Femur (tissue), 1 donor: Measurements from ENCODE around the gene KLHL30.

Experiments used
- DNase-seq: peaks from one replicate; pipeline ENCODE4 v3.0.0-alpha.2; 2017

The KLHL30 gene

GRCh38 chr2:238119756-238120462, 18.6 kb upstream of the KLHL30 start:
- DNase-seq, result no peak

GRCh38 chr2:238120463-238121298, 17.8 kb upstream of the KLHL30 start:
- DNase-seq, result no peak

GRCh38 chr2:238121511-238122286, 16.8 kb upstream of the KLHL30 start:
- no peak for DNase-seq

- DNase-seq, result no peak
These were observed 15.9 kb upstream of the KLHL30 start for GRCh38 chr2:238122287-238123217.

- no peak for DNase-seq
These were observed 15.1 kb upstream of the KLHL30 start for GRCh38 chr2:238123218-238123971.

- no peak for DNase-seq
These were observed 14.4 kb upstream of the KLHL30 start for GRCh38 chr2:238123991-238124470.

GRCh38 chr2:238124488-238125126, 13.9 kb upstream of the KLHL30 start:
- no peak for DNase-seq

- no peak for DNase-seq
These were observed 13.2 kb upstream of the KLHL30 start for GRCh38 chr2:238125127-238125885.

GRCh38 chr2:238126338-238126737, 12.1 kb upstream of the KLHL30 start:
- DNase-seq, result no peak

- DNase-seq, result no peak
These were observed 11.7 kb upstream of the KLHL30 start for GRCh38 chr2:238126775-238127164.

- peak; percentile 64 for DNase-seq
These were observed 11.1 kb upstream of the KLHL30 start for GRCh38 chr2:238127165-238128060.

- DNase-seq, result no peak
These were observed 10.4 kb upstream of the KLHL30 start for GRCh38 chr2:238128061-238128440.

GRCh38 chr2:238128534-238129001, 9.9 kb upstream of the KLHL30 start:
- no peak for DNase-seq

GRCh38 chr2:238129166-238130010, 9.1 kb upstream of the KLHL30 start:
- no peak for DNase-seq

- DNase-seq, result no peak
These were observed 8.3 kb upstream of the KLHL30 start for GRCh38 chr2:238130111-238130695.

GRCh38 chr2:238130696-238131628, 7.5 kb upstream of the KLHL30 start:
- DNase-seq, result no peak
